ENCODE measurements around the gene OXA1L.
"Not testable (repeated sequence)": the region's sequence is repeated elsewhere in the genome, so short reads cannot be mapped to it uniquely, and the experiment has no call there.

OXA1L gene

DNA sequence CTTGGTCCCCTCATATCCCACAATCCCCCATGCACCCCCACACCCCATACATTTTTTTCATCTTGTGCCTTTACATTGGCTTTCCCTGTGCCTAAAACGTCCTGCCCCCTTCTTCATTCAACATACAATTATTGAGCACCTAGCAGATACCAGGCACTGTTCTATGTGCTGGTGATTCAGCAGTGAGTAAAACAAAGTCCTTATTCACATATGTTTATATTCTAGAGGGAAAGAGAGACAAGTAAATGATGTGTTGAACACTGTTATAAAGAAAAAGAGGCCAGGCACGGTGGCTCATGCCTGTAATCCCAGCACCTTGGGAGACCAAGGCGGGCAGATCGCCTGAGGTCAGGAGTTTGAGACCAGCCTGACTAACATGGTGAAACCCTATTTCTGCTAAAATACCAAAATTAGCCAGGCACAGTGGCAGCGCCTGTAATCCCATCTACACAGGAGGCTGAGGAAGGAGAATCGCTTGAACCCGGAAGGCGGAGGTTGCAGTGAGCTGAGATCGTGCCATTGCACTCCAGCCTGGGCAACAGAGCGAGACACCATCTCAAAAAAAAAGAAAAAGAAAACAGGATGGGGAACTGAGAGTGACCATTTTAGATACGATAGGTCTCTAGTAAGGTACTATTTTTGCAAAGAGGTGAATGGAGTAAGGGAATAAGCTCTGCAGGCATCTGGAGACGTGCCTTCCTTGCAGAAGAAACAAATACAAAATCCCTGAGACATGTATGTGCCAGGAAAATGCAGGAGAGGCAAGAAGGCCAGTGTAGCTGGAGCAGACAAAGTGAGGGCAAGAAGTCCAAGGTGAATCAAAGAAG is 36.6 kb downstream of the OXA1L start:
- DNase-seq = no peak

GRCh38 chr14:22803687-22803974 is 37.1 kb downstream of the OXA1L start:
- no peak for DNase-seq

DNA sequence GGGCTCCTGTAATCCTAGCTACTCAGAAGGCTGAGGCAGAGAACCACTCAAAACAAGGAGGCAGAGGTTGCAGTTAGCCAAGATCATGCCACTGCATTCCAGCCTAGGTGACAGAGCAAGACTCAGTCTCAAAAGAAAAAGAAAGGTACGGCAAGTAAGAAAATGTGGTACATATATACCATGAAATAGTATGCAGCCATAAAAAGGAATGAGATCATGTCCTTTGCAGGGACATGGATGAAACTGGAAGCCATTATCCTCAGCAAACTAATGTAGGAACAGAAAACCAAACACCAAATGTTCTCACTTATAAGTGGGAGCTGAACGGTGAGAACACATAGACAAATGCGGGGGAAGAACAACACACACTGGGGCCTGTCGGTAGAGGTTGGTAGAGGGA is 38.7 kb downstream of the OXA1L start:
- not testable (repeated sequence) for DNase-seq

DNA sequence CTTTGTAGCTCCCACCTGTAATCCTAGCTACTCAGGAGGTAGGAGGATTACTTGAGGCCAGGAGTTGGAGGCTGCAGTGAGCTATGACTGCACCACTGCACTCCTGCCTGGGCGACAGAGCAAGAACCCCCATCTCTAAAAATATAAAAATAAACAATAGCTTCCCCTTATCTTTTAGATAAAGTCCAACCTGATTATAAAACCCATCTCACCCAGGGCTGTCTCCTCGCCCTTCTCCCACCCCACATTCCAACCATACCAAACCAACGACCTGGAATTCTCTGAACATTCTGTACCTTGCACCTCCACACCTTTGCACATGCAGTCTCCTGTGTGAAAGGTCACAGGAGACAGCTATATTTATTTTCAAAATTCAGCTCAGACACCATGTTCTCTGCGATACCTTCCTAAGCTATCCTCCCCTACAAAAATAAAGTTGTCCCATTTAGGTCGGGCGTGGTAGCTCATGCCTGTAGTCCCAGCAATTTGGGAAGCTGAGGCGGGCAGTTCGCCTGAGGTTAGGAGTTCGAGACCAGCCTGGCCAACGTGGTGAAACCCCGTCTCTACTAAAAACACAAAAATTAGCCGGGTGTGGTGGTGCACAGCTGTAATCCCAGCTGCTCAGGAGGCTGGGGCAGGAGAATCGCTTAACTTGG is 41.1 kb downstream of the OXA1L start:
- DNase-seq = no peak

- no peak for DNase-seq
Measured at GRCh38 chr14:22808388-22809209, 42.1 kb downstream of the OXA1L start.

DNA sequence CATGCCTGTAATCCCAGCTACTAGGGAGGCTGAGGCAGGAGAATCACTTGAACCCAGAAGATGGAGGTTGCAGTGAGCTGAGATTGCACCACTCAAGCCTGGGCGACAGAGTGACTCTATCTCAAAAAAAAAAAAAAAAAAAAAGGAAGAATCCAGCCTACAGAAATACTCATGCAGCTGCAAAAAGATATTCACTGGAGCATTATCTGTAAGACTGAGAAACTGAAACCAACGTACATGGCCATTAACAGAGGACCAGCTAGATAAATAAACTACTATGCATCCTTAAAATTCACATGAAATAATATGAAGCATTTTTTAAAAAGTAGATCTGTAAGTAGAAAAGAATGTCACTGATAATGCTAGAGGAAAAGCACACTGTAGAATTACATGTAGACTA is 45.2 kb downstream of the OXA1L start:
- no peak for DNase-seq

- DNase-seq = no peak
Measured at GRCh38 chr14:22812744-22813143, 46.3 kb downstream of the OXA1L start.

- no peak for DNase-seq
Measured at GRCh38 chr14:22813145-22813544, 46.7 kb downstream of the OXA1L start.

DNA sequence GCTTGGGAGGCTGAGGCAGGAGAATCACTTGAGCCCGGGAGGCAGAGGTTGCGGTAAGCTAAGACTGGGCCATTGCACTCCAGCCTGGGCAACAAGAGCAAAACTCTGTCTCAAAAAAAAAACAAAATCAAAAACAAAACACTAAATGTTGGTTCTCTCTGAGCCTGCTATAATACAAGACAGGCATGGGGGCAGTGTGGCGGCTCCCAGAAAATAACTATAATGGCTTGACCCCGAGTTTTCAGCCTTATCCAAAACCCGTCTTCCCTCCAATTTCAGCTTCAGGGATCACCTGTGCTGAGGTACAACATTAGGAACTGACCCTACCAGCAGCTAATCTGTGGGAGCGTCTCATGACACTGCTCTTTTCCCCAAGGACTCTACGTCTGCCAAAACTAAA is 47.9 kb downstream of the OXA1L start:
- no peak for DNase-seq

GRCh38 chr14:22814941-22815713 is 48.6 kb downstream of the OXA1L start, which contains the start of gene SLC7A7:
Gene SLC7A7 (minus strand): TSS chr14:22815435. CDS start chr14:22813398, 2,037 bp downstream.
- DNase-seq = no peak

DNA sequence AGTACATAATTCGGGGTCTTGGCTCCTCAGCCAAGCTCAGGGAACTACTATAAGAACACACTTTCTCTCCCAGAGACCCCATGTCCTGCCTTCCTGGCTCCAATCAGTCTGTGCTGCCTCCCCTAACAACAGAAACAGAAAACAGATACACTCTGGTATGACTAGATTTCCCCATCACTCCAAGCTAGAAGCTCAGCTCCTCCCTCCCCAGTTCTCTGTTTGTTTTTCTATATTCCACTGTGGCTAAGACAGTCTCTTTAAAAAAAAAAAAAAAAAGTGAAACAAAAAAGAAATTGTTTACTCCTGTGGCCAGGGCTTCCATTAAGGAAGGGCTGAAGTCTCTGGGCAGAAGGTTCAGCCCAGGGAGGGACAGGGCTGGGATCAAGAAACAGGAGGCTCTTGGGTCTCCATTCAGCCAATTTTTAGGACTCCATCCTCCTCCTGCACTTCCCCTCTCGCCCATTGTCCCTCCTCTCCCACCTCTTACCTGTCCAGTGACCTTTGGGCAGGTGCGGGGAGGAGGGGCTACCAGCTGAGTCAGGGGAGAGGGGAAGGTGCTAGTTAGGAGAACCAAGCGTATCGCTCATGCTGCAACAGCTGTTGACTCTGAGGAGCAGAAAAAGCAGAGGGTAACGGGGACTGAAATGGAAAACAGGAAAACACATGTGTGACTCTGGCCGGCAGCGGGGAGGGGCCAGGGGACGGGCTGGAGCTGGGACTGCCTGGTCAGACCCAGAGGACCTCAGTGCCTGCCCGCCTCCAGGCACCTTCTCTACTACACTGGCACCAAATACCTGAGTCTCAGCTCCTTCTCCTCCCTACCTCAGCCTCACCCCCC is 52.9 kb downstream of the OXA1L start:
- no peak for DNase-seq

DNA sequence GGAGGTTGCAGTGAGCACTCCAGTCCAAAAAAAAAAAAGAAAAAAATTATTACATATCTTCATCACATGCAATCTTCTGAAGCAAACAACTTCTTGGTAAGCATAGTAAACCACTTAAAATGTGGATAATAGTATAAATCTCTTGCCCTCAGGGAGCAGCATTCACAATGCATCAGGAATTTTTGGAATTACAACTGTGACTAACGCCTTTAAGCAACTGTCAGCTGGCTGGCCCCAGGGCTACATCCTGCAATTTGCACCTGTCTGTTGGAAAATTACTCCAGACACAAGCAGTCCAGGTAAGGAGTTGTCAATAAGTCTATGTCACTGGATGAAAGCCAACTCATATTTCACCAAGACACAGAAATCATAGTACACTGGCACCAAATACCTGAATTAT is 54.2 kb downstream of the OXA1L start:
- DNase-seq = no peak

GRCh38 chr14:22821193-22822015 is 54.9 kb downstream of the OXA1L start:
- no peak for DNase-seq

GRCh38 chr14:22822016-22822570 is 55.6 kb downstream of the OXA1L start:
- DNase-seq = no peak

All from NCI-H1436 (cell line).